HepG2 (cell line): Measurements from ENCODE around the gene DSTN. TPM values are rescaled to one million over a fixed set of nuclear protein-coding genes. Genes with fewer than 3 reads are reported as not detected.

ENCODE experiments used
- CREM ChIP-seq, 2 experiments: sonication (generic) in 1 of 2; formaldehyde crosslinking in 1 of 2; IDR thresholded peaks; 2 replicates each; pipeline versions ENCODE4 v1.4.0 to v1.6.1; 2016 to 2020; ENCODE audit warnings: antibody characterized with exemption in 1 of 2, mild to moderate bottlenecking in 1 of 2, missing genetic modification reagents in 1 of 2
- FOXK1 ChIP-seq: sonication (generic); formaldehyde crosslinking; IDR thresholded peaks from 2 replicates; pipeline ENCODE4 v1.4.0; 2020; ENCODE audit warnings: low read depth, missing genetic modification reagents, borderline replicate concordance
- MAFF ChIP-seq: IDR thresholded peaks from 2 replicates; pipeline ENCODE4 v1.6.1; 2011; ENCODE audit warnings: low read depth, low read length, improper control_type of control experiment
- NBN ChIP-seq: fragments of 450-650 bp; conservative IDR thresholded peaks from 2 replicates; pipeline ENCODE4 v1.6.1; 2017
- NFRKB ChIP-seq: fragments of 450-650 bp; IDR thresholded peaks from 2 replicates; pipeline ENCODE4 v1.6.1; 2017
- RARA ChIP-seq: IDR thresholded peaks from 2 replicates; pipeline ENCODE4 v1.6.1; 2016; ENCODE audit warnings: missing genetic modification reagents, missing compliant biosample characterization
- REXO4 ChIP-seq: sonication (generic); formaldehyde crosslinking; IDR thresholded peaks from 2 replicates; pipeline ENCODE4 v1.8.0; 2022; ENCODE audit warnings: missing genetic modification reagents, mild to moderate bottlenecking, borderline replicate concordance
- RFX5 ChIP-seq: IDR thresholded peaks from 2 replicates; pipeline ENCODE4 v1.6.1; 2011; ENCODE audit warnings: low read depth, low read length, improper control_type of control experiment
- SP1 ChIP-seq, 2 experiments: fragments of 450-650 bp in 1 of 2; sonication (generic) in 1 of 2; formaldehyde crosslinking in 1 of 2; IDR thresholded peaks; 2 replicates each; pipeline versions ENCODE4 v1.4.0 to v1.6.1; 2016 to 2020; ENCODE audit warnings: missing genetic modification reagents in 1 of 2
- SRF ChIP-seq: IDR thresholded peaks from 2 replicates; pipeline ENCODE4 v1.6.1; 2011; ENCODE audit warnings: mild to moderate bottlenecking, low read depth, low read length, moderate library complexity
- SRSF4 ChIP-seq: fragments of 200-400 bp; formaldehyde crosslinking; IDR thresholded peaks from one replicate; pipeline ENCODE4 v1.6.1; 2018; ENCODE audit warnings: mild to moderate bottlenecking, low read depth, low read length, moderate library complexity; ENCODE audit not compliant: poor library complexity, severe bottlenecking
- TGIF2 ChIP-seq: IDR thresholded peaks from 2 replicates; pipeline ENCODE4 v1.6.1; 2016; ENCODE audit warnings: control low read depth, missing compliant biosample characterization
- ZBTB21 ChIP-seq: sonication (generic); formaldehyde crosslinking; IDR thresholded peaks from 2 replicates; pipeline ENCODE4 v1.4.0; 2020; ENCODE audit warnings: missing genetic modification reagents
- ZC3H4 ChIP-seq: sonication (generic); formaldehyde crosslinking; IDR thresholded peaks from 2 replicates; pipeline ENCODE4 v1.4.0; 2020; ENCODE audit warnings: missing genetic modification reagents, borderline replicate concordance
- ZNF10 ChIP-seq: sonication (generic); formaldehyde crosslinking; IDR thresholded peaks from 2 replicates; pipeline ENCODE4 v1.4.0; 2020; ENCODE audit warnings: mild to moderate bottlenecking, low read depth, missing genetic modification reagents, borderline replicate concordance
- ZNF224 ChIP-seq: sonication (generic); formaldehyde crosslinking; IDR thresholded peaks from 2 replicates; pipeline ENCODE4 v1.5.0; 2020; ENCODE audit warnings: mild to moderate bottlenecking, missing genetic modification reagents
- ZNF652 ChIP-seq: IDR thresholded peaks from 2 replicates; pipeline ENCODE4 v1.6.1; 2016; ENCODE audit warnings: low read depth, borderline replicate concordance
- polyA plus RNA-seq, 8 experiments: library from polyadenylated mRNA; depleted of rRNA in 3 of 8; stranded (reverse) in 7 of 8; unstranded in 1 of 8; fragments of >200 nt; fragmentation: Illumina TruSeq in 4 of 8; extraction: Trizol in 4 of 8; gene quantifications; 2 replicates each; pipeline versions ENCODE4 v1.2.1 to v1.2.3, GENCODE V29; 2011 to 2016; ENCODE audit warnings: low read depth in 4 of 8, missing spikeins in 1 of 8, mixed read lengths in 1 of 8; ENCODE audit not compliant: insufficient read depth in 1 of 8
- total RNA-seq, 5 experiments: library from RNA; depleted of rRNA; stranded (reverse); fragments of >200 nt; fragmentation: Illumina TruSeq; extraction: Trizol; gene quantifications; 2 replicates each; pipeline ENCODE4 v1.2.3, GENCODE V29; 2016; ENCODE audit warnings: low read depth in 1 of 5
- TF ChIP-seq, protein P1 (sequence below): sonication (generic); formaldehyde crosslinking; IDR thresholded peaks from 2 replicates; pipeline ENCODE4 v1.4.0; 2020; ENCODE audit warnings: mild to moderate bottlenecking, missing genetic modification reagents
- TF ChIP-seq, protein P2 (sequence below): sonication (generic); formaldehyde crosslinking; IDR thresholded peaks from 2 replicates; pipeline ENCODE4 v1.8.0; 2022; ENCODE audit warnings: missing genetic modification reagents, low read depth, mild to moderate bottlenecking, borderline replicate concordance
- TF ChIP-seq, protein P3 (sequence below): sonication (generic); IDR thresholded peaks from 2 replicates; pipeline ENCODE4 v1.6.1; 2016; ENCODE audit warnings: low read depth, borderline replicate concordance

Gene DSTN
- total and polyA plus RNA-seq, 2 of the 13 experiments (the other 11 are each of a cell fraction or from before 2014, with no cell fraction given), result 27.6 to 106 TPM

DNA sequence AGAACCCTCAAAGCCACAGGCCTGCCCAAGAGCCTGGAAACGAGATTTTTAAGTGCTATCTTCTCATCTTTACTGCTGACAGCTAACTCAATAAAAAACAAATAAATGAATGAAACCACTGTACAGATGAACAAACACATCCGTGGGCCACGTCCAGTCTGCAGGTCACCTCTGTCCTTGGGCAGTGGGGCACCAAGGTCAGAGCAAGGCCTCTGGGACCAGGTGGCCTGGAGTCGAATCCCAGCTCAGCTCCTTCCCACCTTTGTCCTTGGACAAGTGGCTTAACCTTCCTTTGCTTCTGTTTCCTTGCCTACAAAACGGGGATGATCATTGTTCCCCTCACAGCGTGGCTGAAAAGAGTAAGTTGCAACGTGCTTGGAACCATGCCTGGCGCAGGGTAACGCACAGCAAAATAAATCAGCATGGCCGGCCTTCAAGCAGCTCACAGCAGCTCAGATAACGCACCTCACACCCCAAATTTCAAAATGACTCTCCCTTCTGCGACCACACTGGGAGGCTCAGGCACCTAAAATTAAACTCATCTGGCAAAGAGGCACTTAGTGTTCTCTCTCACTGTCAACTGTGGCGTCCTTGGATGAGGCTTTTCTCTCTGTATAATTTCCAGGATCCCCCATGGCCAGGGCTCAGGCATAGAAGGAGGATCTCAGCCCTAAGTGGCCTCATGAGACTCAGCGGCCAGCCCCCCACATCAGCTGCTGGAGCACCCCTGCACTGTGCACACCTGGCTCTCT is 76.5 kb downstream of the DSTN start (continued):
- TF ChIP-seq, protein P1, sequence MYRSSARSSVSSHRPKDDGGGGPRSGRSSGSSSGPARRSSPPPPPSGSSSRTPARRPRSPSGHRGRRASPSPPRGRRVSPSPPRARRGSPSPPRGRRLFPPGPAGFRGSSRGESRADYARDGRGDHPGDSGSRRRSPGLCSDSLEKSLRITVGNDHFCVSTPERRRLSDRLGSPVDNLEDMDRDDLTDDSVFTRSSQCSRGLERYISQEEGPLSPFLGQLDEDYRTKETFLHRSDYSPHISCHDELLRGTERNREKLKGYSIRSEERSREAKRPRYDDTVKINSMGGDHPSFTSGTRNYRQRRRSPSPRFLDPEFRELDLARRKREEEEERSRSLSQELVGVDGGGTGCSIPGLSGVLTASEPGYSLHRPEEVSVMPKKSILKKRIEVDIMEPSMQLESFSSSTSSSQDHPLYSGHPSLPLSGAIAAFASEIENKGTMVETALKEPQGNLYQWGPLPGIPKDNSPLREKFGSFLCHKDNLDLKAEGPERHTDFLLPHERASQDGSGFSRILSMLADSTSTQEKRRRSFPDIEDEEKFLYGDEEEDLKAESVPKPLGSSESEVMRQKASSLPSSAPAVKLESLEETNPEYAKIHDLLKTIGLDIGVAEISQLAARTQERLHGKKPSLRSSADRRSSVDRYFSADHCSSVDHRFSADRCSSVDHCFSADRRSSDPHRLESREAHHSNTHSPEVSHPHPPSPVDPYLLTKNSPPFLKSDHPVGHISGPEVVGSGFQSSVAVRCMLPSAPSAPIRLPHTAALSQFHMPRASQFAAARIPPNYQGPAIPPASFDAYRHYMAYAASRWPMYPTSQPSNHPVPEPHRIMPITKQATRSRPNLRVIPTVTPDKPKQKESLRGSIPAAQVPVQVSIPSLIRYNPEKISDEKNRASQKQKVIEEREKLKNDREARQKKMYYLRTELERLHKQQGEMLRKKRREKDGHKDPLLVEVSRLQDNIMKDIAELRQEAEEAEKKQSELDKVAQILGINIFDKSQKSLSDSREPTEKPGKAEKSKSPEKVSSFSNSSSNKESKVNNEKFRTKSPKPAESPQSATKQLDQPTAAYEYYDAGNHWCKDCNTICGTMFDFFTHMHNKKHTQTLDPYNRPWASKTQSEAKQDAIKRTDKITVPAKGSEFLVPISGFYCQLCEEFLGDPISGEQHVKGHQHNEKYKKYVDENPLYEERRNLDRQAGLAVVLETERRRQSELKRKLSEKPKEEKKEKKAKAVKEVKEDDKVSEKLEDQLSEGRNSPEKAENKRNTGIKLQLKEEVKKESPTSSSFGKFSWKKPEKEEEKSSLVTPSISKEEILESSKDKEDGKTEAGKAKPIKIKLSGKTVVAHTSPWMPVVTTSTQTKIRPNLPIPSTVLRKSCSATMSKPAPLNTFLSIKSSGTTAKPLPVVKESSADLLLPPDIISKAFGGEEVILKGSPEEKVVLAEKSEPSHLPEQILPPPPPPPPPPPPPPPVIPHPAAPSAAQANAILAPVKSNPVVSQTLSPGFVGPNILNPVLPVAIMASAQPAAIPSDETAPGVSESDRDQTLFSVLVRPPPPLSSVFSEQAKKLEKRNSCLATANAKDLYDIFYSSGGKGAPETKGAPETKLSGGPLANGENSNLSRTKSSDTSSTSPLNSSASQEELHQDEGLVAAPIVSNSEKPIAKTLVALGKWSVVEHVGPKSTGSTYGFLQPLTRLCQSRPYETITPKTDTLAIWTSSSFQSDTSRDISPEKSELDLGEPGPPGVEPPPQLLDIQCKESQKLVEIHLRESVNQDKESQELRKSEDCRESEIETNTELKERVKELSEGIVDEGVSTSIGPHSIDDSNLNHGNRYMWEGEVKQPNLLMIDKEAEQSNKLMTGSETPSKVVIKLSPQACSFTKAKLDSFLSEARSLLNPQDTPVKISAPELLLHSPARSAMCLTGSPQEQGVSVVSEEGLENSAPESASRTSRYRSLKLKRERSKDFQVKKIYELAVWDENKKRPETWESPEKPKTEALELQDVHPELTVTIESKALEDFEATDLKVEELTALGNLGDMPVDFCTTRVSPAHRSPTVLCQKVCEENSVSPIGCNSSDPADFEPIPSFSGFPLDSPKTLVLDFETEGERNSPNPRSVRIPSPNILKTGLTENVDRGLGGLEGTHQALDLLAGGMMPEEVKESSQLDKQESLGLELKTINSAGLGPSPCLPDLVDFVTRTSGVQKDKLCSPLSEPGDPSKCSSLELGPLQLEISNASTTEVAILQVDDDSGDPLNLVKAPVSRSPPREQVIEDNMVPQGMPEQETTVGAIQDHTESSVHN (CRISPR knock-in tag), result no peak
- TF ChIP-seq ZC3H4 (CRISPR knock-in tag) (no peak), MAFF (no peak), ZNF10 (CRISPR knock-in tag) (no peak), ZNF652 (CRISPR knock-in tag) (no peak), NBN (no peak), SP1 (IDR thresholded peaks at IDR 0.05) (no peak), SP1 (CRISPR knock-in tag; IDR thresholded peaks at IDR 0.05) (no peak), TGIF2 (CRISPR knock-in tag) (no peak), SRF (no peak), CREM (IDR thresholded peaks at IDR 0.05) (no peak; the same call in 1 of the 2 replicates), CREM (CRISPR knock-in tag; IDR thresholded peaks at IDR 0.05) (no peak), SRSF4 (no peak), ZBTB21 (CRISPR knock-in tag) (no peak), RARA (CRISPR knock-in tag) (peak; percentile 63), ZNF224 (CRISPR knock-in tag) (0 out of 2 replicates have a peak, but pooled peaks have one; percentile 61), RFX5 (no peak), REXO4 (CRISPR knock-in tag) (no peak), FOXK1 (CRISPR knock-in tag) (no peak; the same call in 1 of the 2 replicates), NFRKB (no peak)
- TF ChIP-seq, protein P2, sequence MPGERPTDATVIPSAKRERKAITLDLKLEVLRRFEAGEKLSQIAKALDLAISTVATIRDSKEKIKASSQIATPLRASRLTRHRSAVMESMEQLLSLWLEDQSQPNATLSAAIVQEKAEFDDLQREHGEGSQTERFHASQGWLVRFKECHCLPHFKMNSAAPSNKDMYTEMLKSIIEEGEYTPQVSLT (CRISPR knock-in tag), result no peak
- TF ChIP-seq, protein P3, sequence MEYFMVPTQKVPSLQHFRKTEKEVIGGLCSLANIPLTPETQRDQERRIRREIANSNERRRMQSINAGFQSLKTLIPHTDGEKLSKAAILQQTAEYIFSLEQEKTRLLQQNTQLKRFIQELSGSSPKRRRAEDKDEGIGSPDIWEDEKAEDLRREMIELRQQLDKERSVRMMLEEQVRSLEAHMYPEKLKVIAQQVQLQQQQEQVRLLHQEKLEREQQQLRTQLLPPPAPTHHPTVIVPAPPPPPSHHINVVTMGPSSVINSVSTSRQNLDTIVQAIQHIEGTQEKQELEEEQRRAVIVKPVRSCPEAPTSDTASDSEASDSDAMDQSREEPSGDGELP, result no peak
